Body of pancreas (tissue), 4 donors: ENCODE measurements around the gene ACTN4.

Experiments used
- CTCF ChIP-seq, 7 experiments: fragments of 450-650 bp in 4 of 7; fragments of 200-600 bp in 3 of 7; sonication (generic) in 3 of 7; IDR thresholded peaks; one replicate each; pipeline ENCODE4 v1.5.1; 2016 to 2019; ENCODE audit warnings: antibody characterized with exemption in 7 of 7
- POLR2A ChIP-seq, 3 donors: fragments of 450-650 bp; IDR thresholded peaks; one replicate each; pipeline ENCODE4 v1.6.1; 2016; ENCODE audit warnings: antibody characterized with exemption in 3 of 3, mild to moderate bottlenecking in 2 of 3

- no peak for TF ChIP-seq CTCF (IDR thresholded peaks at IDR 0.05)
- TF ChIP-seq POLR2A (IDR thresholded peaks at IDR 0.05), result no peak
Observed at GRCh38 chr19:38687837-38688378, 40.5 kb downstream of the ACTN4 start.
